ENCODE results near the gene TMEM25.
"Not testable (repeated sequence)": the region's sequence is repeated elsewhere in the genome, so short reads cannot be mapped to it uniquely, and the experiment has no call there.

Gene TMEM25

GRCh38 chr11:118569670-118570069 is 38.7 kb downstream of the TMEM25 start:
- H3K36me3 Mint-ChIP-seq (ENCODE audit: low read depth): no peaks in the 10 kb centered on the region
- H3K27ac Mint-ChIP-seq: no peak overlapping the region
- no peak for DNase-seq
- no peak overlapping the region for H3K4me3 Mint-ChIP-seq
- H3K27me3 Mint-ChIP-seq (ENCODE audit: low read depth, poor library complexity): no peaks in the 10 kb centered on the region
- no peaks in the 10 kb centered on the region for H3K9me3 Mint-ChIP-seq
- H3K4me1 Mint-ChIP-seq: peaks cover 32% of the 10 kb centered on the region
- no peak for TF ChIP-seq CTCF (IDR thresholded peaks at IDR 0.05)

- no peak for TF ChIP-seq CTCF (IDR thresholded peaks at IDR 0.05)
- H3K9me3 Mint-ChIP-seq: no peaks in the 10 kb centered on the region
- H3K27ac Mint-ChIP-seq: no peak overlapping the region
- peaks cover 33% of the 10 kb centered on the region for H3K4me1 Mint-ChIP-seq
- no peak for DNase-seq
- H3K27me3 Mint-ChIP-seq (ENCODE audit: low read depth, poor library complexity): no peaks in the 10 kb centered on the region
- no peaks in the 10 kb centered on the region for H3K36me3 Mint-ChIP-seq (ENCODE audit: low read depth)
- no peak overlapping the region for H3K4me3 Mint-ChIP-seq
Observed at GRCh38 chr11:118570787-118571186, 39.8 kb downstream of the TMEM25 start.

GRCh38 chr11:118571701-118572060 is 40.7 kb downstream of the TMEM25 start:
- Mint-ChIP-seq H3K4me1 (peaks cover 35% of the 10 kb centered on the region), H3K4me3 (peak overlapping the region; percentile 98), H3K27ac (peak overlapping the region; percentile 57)
- H3K36me3 Mint-ChIP-seq (ENCODE audit: low read depth); DNase-seq; H3K9me3 Mint-ChIP-seq; H3K27me3 Mint-ChIP-seq (ENCODE audit: low read depth, poor library complexity): not testable (repeated sequence)

DNA sequence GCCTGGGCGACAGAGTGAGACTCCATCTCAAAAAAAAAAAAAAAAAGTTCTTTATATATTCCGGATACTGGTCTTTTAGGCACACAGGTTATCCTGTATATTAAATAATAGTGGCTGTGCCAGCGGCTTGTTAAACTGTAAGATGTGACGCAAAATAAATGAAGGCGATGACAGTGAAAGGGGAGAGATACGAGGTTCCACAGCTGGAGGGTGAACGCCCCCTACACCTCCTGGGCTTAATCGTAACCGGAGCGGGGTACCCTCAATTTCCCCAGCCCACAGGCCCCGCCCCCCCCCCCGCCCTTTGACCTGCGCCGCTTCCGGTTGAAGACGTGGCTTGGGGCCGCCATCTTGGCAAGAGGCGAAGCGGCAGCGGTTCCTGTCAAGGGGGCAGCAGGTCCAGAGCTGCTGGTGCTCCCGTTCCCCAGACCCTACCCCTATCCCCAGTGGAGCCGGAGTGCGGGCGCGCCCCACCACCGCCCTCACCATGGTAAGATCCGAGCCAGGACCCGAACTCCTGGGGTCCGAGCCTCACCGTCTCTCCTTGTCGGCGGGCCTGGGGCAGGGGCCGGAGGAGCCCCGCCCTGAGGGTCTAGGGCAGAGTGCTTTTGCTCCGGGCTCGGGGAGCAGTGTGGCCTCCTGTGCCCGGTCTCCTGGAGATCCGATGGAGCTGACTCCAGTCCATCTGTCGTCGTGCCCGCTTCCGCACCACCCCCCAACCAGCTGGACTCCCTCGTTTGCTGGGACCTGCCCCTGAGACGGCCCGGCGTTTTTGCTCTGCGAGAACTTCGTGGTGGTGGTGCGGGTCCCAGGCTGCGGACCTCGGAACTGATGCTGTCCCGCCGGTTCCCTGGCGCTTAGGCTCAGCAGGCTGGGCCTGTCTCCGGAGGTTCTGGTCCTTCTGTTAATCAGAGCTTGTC is 41.3 kb downstream of the TMEM25 start, which contains the start of gene ARCN1:
TSS of gene ARCN1 (plus strand) at position 349 of the 920 bp plus-strand sequence. CDS start at position 488, 139 bp downstream.
- peak within 1 kb of the TSS; percentile 97 for H3K27ac Mint-ChIP-seq
- TF ChIP-seq CTCF (IDR thresholded peaks at IDR 0.05): no peak
- no peaks in the 10 kb centered on the region for H3K9me3 Mint-ChIP-seq

DNA sequence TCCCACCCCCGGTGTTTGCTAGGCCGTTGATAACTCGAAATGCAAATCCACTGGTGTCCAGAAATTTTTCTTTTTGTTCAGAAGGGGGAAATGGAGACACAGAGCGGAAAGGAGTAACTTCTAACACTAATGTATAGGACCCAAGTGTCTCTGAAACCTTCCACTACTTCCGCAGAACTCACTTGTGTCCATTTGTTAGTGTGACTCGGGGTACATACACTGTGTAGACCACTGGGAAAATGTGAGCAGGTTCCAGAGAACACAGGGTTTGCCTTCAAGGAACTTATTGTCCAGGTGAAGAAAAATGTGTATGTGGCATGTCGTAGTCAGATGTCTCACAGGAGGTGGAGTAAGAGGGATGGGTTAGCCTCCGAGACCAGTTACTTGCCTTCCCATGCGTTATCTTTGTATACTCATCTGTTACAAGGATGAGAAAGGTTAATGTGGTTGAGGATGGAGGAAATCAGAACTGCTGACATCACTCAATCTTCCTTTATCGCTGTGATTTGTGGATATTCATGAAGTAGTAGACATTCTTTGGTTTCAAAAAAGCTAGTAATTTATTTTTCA is 42.1 kb downstream of the TMEM25 start:
- Mint-ChIP-seq H3K27me3 (ENCODE audit: low read depth, poor library complexity) (no peaks in the 10 kb centered on the region), H3K9me3 (no peaks in the 10 kb centered on the region), H3K4me3 (peak overlapping the region; percentile 98), H3K36me3 (ENCODE audit: low read depth) (peaks cover 9% of the 10 kb centered on the region), H3K27ac (peak overlapping the region; percentile 97), H3K4me1 (peaks cover 35% of the 10 kb centered on the region)
- DNase-seq: no peak
- TF ChIP-seq CTCF (IDR thresholded peaks at IDR 0.05): no peak

More for the DNA sequence above, 41.3 kb downstream of the TMEM25 start, which contains the start of gene ARCN1:
- Mint-ChIP-seq H3K36me3 (ENCODE audit: low read depth) (peaks cover 5% of the 10 kb centered on the region), H3K4me1 (peaks cover 35% of the 10 kb centered on the region), H3K27me3 (ENCODE audit: low read depth, poor library complexity) (no peaks in the 10 kb centered on the region), H3K4me3 (peak within 1 kb of the TSS; percentile 98)
- DNase-seq: peak; percentile 71

DNA sequence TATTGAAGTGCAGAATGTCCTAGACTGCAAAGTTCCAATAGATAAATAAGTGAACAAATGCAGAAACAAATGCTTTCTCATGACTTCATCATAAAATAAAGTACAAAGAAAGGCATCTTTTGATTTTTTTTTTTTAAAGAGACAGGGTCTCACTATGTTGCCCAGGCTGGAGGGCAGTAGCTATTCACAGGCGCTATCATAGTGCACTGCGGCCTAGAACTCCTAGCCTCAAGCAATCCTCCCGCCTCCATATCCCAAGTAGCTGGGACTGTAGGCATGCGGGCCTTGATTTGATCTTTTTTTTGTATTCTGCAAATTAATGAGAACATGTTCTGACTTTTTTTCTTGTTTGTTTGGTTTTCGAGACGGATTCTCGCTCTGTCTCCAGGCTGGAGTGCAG is 43.6 kb downstream of the TMEM25 start:
- TF ChIP-seq CTCF (IDR thresholded peaks at IDR 0.05): no peak
- Mint-ChIP-seq H3K9me3 (no peaks in the 10 kb centered on the region), H3K27ac (no peak overlapping the region), H3K4me3 (peak overlapping the region; percentile 74), H3K27me3 (ENCODE audit: low read depth, poor library complexity) (no peaks in the 10 kb centered on the region), H3K4me1 (peaks cover 35% of the 10 kb centered on the region), H3K36me3 (ENCODE audit: low read depth) (peaks cover 13% of the 10 kb centered on the region)
- no peak for DNase-seq

- not testable (repeated sequence) for H3K9me3 Mint-ChIP-seq; H3K27me3 Mint-ChIP-seq (ENCODE audit: low read depth, poor library complexity); H3K27ac Mint-ChIP-seq; H3K4me3 Mint-ChIP-seq; DNase-seq
- peaks cover 28% of the 10 kb centered on the region for H3K4me1 Mint-ChIP-seq
- peaks cover 21% of the 10 kb centered on the region for H3K36me3 Mint-ChIP-seq (ENCODE audit: low read depth)
Observed at GRCh38 chr11:118577995-118578394, 47.0 kb downstream of the TMEM25 start.
